Measurements from ENCODE around the gene ZBTB46.

Gene ZBTB46

GRCh38 chr20:63850689-63851547 is 19.9 kb upstream of the ZBTB46 start:
- Mint-ChIP-seq H3K9me3 (no peaks in the 10 kb centered on the region), H3K4me3 (no peak overlapping the region), H3K27me3 (peaks cover 36% of the 10 kb centered on the region), H3K36me3 (ENCODE audit: low read depth) (no peaks in the 10 kb centered on the region), H3K27ac (peak overlapping the region; percentile 26), H3K4me1 (ENCODE audit: low read depth) (peaks cover 15% of the 10 kb centered on the region)
- DNase-seq = peak; percentile 70

- H3K27me3 Mint-ChIP-seq = peaks cover 56% of the 10 kb centered on the region
- H3K4me3 Mint-ChIP-seq = no peak overlapping the region
- no peaks in the 10 kb centered on the region for H3K36me3 Mint-ChIP-seq (ENCODE audit: low read depth)
- DNase-seq = no peak
- H3K27ac Mint-ChIP-seq = no peak overlapping the region
- peaks cover 16% of the 10 kb centered on the region for H3K4me1 Mint-ChIP-seq (ENCODE audit: low read depth)
- H3K9me3 Mint-ChIP-seq = no peaks in the 10 kb centered on the region
These were observed 17.2 kb upstream of the ZBTB46 start for GRCh38 chr20:63848003-63848911.

GRCh38 chr20:63847237-63848002 is 16.4 kb upstream of the ZBTB46 start:
- Mint-ChIP-seq H3K4me1 (ENCODE audit: low read depth) (peaks cover 16% of the 10 kb centered on the region), H3K36me3 (ENCODE audit: low read depth) (no peaks in the 10 kb centered on the region), H3K27me3 (peaks cover 64% of the 10 kb centered on the region), H3K9me3 (no peaks in the 10 kb centered on the region), H3K27ac (no peak overlapping the region), H3K4me3 (no peak overlapping the region)
- no peak for DNase-seq

- Mint-ChIP-seq H3K9me3 (no peaks in the 10 kb centered on the region), H3K36me3 (ENCODE audit: low read depth) (no peaks in the 10 kb centered on the region), H3K27ac (no peak overlapping the region), H3K27me3 (peaks cover 66% of the 10 kb centered on the region), H3K4me3 (no peak overlapping the region), H3K4me1 (ENCODE audit: low read depth) (peaks cover 14% of the 10 kb centered on the region)
- no peak for DNase-seq
These were observed 15.8 kb upstream of the ZBTB46 start for GRCh38 chr20:63846888-63847236.

GRCh38 chr20:63846128-63846771 is 15.2 kb upstream of the ZBTB46 start:
- no peak for DNase-seq
- Mint-ChIP-seq H3K36me3 (ENCODE audit: low read depth) (no peaks in the 10 kb centered on the region), H3K4me3 (no peak overlapping the region), H3K4me1 (ENCODE audit: low read depth) (peaks cover 11% of the 10 kb centered on the region), H3K27ac (no peak overlapping the region), H3K9me3 (no peaks in the 10 kb centered on the region), H3K27me3 (peaks cover 65% of the 10 kb centered on the region)

GRCh38 chr20:63844511-63844991 is 13.5 kb upstream of the ZBTB46 start:
- H3K9me3 Mint-ChIP-seq = no peaks in the 10 kb centered on the region
- no peak for DNase-seq
- peaks cover 54% of the 10 kb centered on the region for H3K27me3 Mint-ChIP-seq
- H3K36me3 Mint-ChIP-seq (ENCODE audit: low read depth) = no peaks in the 10 kb centered on the region
- H3K27ac Mint-ChIP-seq = no peak overlapping the region
- no peak overlapping the region for H3K4me3 Mint-ChIP-seq
- H3K4me1 Mint-ChIP-seq (ENCODE audit: low read depth) = peaks cover 2% of the 10 kb centered on the region

- H3K4me3 Mint-ChIP-seq = no peak overlapping the region
These were observed 12.7 kb upstream of the ZBTB46 start for GRCh38 chr20:63843778-63844177.

GRCh38 chr20:63843222-63843621 is 12.2 kb upstream of the ZBTB46 start:
- H3K4me1 Mint-ChIP-seq (ENCODE audit: low read depth) = peaks cover 2% of the 10 kb centered on the region
- no peaks in the 10 kb centered on the region for H3K9me3 Mint-ChIP-seq
- H3K36me3 Mint-ChIP-seq (ENCODE audit: low read depth) = no peaks in the 10 kb centered on the region
- no peak overlapping the region for H3K27ac Mint-ChIP-seq
- peaks cover 45% of the 10 kb centered on the region for H3K27me3 Mint-ChIP-seq
- DNase-seq = no peak
- H3K4me3 Mint-ChIP-seq = no peak overlapping the region

More at GRCh38 chr20:63843778-63844177, 12.7 kb upstream of the ZBTB46 start:
- H3K4me1 Mint-ChIP-seq (ENCODE audit: low read depth) = peaks cover 2% of the 10 kb centered on the region
- no peaks in the 10 kb centered on the region for H3K36me3 Mint-ChIP-seq (ENCODE audit: low read depth)
- DNase-seq = no peak
- no peaks in the 10 kb centered on the region for H3K9me3 Mint-ChIP-seq
- H3K27me3 Mint-ChIP-seq = peaks cover 50% of the 10 kb centered on the region
- H3K27ac Mint-ChIP-seq = no peak overlapping the region

- no peak for DNase-seq
- Mint-ChIP-seq H3K27ac (no peak overlapping the region), H3K9me3 (no peaks in the 10 kb centered on the region), H3K27me3 (peaks cover 45% of the 10 kb centered on the region), H3K4me1 (ENCODE audit: low read depth) (peaks cover 2% of the 10 kb centered on the region), H3K36me3 (ENCODE audit: low read depth) (no peaks in the 10 kb centered on the region), H3K4me3 (no peak overlapping the region)
These were observed 11.2 kb upstream of the ZBTB46 start for GRCh38 chr20:63842258-63842657.

GRCh38 chr20:63840405-63840828 is 9.4 kb upstream of the ZBTB46 start:
- Mint-ChIP-seq H3K9me3 (no peaks in the 10 kb centered on the region), H3K27ac (no peak overlapping the region), H3K4me3 (no peak overlapping the region), H3K36me3 (ENCODE audit: low read depth) (no peaks in the 10 kb centered on the region), H3K4me1 (ENCODE audit: low read depth) (peaks cover 2% of the 10 kb centered on the region), H3K27me3 (peaks cover 37% of the 10 kb centered on the region)
- DNase-seq = no peak

GRCh38 chr20:63839620-63840019 is 8.6 kb upstream of the ZBTB46 start:
- Mint-ChIP-seq H3K4me3 (no peak overlapping the region), H3K27ac (no peak overlapping the region), H3K9me3 (no peaks in the 10 kb centered on the region), H3K36me3 (ENCODE audit: low read depth) (no peaks in the 10 kb centered on the region), H3K27me3 (peaks cover 30% of the 10 kb centered on the region), H3K4me1 (ENCODE audit: low read depth) (peaks cover 2% of the 10 kb centered on the region)
- no peak for DNase-seq

GRCh38 chr20:63837479-63837878 is 6.4 kb upstream of the ZBTB46 start:
- no peak overlapping the region for H3K27ac Mint-ChIP-seq
- H3K27me3 Mint-ChIP-seq = peaks cover 28% of the 10 kb centered on the region
- no peaks in the 10 kb centered on the region for H3K9me3 Mint-ChIP-seq
- H3K4me1 Mint-ChIP-seq (ENCODE audit: low read depth) = no peaks in the 10 kb centered on the region
- H3K4me3 Mint-ChIP-seq = no peak overlapping the region
- no peak for DNase-seq
- H3K36me3 Mint-ChIP-seq (ENCODE audit: low read depth) = no peaks in the 10 kb centered on the region

- H3K4me3 Mint-ChIP-seq = no peak overlapping the region
These were observed 5.6 kb upstream of the ZBTB46 start for GRCh38 chr20:63836458-63837344.

More at GRCh38 chr20:63836458-63837344, 5.6 kb upstream of the ZBTB46 start:
- DNase-seq = no peak
- no peaks in the 10 kb centered on the region for H3K9me3 Mint-ChIP-seq
- H3K36me3 Mint-ChIP-seq (ENCODE audit: low read depth) = no peaks in the 10 kb centered on the region
- no peak overlapping the region for H3K27ac Mint-ChIP-seq
- H3K27me3 Mint-ChIP-seq = peaks cover 23% of the 10 kb centered on the region
- no peaks in the 10 kb centered on the region for H3K4me1 Mint-ChIP-seq (ENCODE audit: low read depth)
